ENCODE measurements around the gene CPVL.

- TF ChIP-seq, protein P1, sequence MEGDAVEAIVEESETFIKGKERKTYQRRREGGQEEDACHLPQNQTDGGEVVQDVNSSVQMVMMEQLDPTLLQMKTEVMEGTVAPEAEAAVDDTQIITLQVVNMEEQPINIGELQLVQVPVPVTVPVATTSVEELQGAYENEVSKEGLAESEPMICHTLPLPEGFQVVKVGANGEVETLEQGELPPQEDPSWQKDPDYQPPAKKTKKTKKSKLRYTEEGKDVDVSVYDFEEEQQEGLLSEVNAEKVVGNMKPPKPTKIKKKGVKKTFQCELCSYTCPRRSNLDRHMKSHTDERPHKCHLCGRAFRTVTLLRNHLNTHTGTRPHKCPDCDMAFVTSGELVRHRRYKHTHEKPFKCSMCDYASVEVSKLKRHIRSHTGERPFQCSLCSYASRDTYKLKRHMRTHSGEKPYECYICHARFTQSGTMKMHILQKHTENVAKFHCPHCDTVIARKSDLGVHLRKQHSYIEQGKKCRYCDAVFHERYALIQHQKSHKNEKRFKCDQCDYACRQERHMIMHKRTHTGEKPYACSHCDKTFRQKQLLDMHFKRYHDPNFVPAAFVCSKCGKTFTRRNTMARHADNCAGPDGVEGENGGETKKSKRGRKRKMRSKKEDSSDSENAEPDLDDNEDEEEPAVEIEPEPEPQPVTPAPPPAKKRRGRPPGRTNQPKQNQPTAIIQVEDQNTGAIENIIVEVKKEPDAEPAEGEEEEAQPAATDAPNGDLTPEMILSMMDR (IDR thresholded peaks at IDR 0.05) = no peak
- no peak for TF ChIP-seq POLR2AphosphoS5 (IDR thresholded peaks at IDR 0.05)
- TF ChIP-seq POLR2A (IDR thresholded peaks at IDR 0.05) = no peak
Observed at GRCh38 chr7:29019896-29020295, 126.4 kb downstream of the CPVL start.

All from prostate gland (tissue), 2 donors.